IMR-90 (cell line): Measurements from ENCODE around the gene GPC4. TPM values are rescaled to one million over a fixed set of nuclear protein-coding genes. Genes with fewer than 3 reads are reported as not detected.

ENCODE experiments used
- ATAC-seq: fragments of 200-7000 bp; cut with Tn5 transposase; 2 replicates; pipeline ENCODE4 v1.9.1; 2020; ENCODE audit warnings: low read depth, mild to moderate bottlenecking, moderate library complexity
- BruUV-seq: library from RNA; stranded (reverse); fragments of 400-500 nt; replicated peaks from 2 replicates; lab custom pipeline; 2021; lab: Mats Ljungman, UMichigan
- CTCF ChIA-PET: fragments of 300-600 bp; formaldehyde crosslinking; extraction: SDS; loops from one replicate; lab custom pipeline; 2021; ENCODE audit warnings: antibody characterized with exemption; lab: Yijun Ruan, JAX
- POLR2A ChIA-PET: fragments of 300-600 bp; sonication (Branson Sonifier 250); formaldehyde crosslinking; loops from one replicate; lab custom pipeline; 2022; ENCODE audit warnings: antibody characterized with exemption; ENCODE audit not compliant: unreplicated experiment; lab: Charles Lee
- DNase-seq: peaks from one replicate; pipeline ENCODE4 v3.0.0; 2013
- H2AFZ ChIP-seq: replicated peaks from 2 replicates; pipeline ENCODE3; 2013; ENCODE audit warnings: low read length, mild to moderate bottlenecking; ENCODE audit not compliant: poor library complexity
- H2AK5ac ChIP-seq: 2 replicates; pipeline ENCODE4 v1.6.1; 2013; ENCODE audit warnings: low read depth, low read length, inconsistent platforms
- H2AK9ac ChIP-seq: replicated peaks from 2 replicates; pipeline ENCODE3; 2013; ENCODE audit warnings: mild to moderate bottlenecking, low read depth, low read length, moderate library complexity; ENCODE audit not compliant: poor library complexity
- H2BK120ac ChIP-seq: 2 replicates; pipeline ENCODE4 v1.6.1; 2013; ENCODE audit warnings: low read depth, low read length, inconsistent platforms
- H2BK15ac ChIP-seq: 3 replicates; pipeline ENCODE4 v1.6.1; 2013; ENCODE audit warnings: low read depth, low read length, inconsistent platforms
- H2BK20ac ChIP-seq: 2 replicates; pipeline ENCODE4 v1.6.1; 2013; ENCODE audit warnings: low read depth, mild to moderate bottlenecking, inconsistent platforms, low read length, moderate library complexity
- H2BK5ac ChIP-seq: 2 replicates; pipeline ENCODE4 v1.6.1; 2013; ENCODE audit warnings: mild to moderate bottlenecking, low read depth, low read length, inconsistent platforms; ENCODE audit not compliant: poor library complexity, severe bottlenecking
- H3K14ac ChIP-seq: replicated peaks from 2 replicates; pipeline ENCODE4 v1.6.1; 2013; ENCODE audit warnings: low read depth, low read length, inconsistent platforms
- H3K18ac ChIP-seq: 2 replicates; pipeline ENCODE4 v1.6.1; 2013; ENCODE audit warnings: low read depth, low read length, control low read depth
- H3K23ac ChIP-seq: 2 replicates; pipeline ENCODE4 v1.6.1; 2013; ENCODE audit warnings: low read depth, low read length, inconsistent platforms
- H3K27ac ChIP-seq: 2 replicates; pipeline ENCODE4 v1.5.1; 2013; ENCODE audit warnings: mild to moderate bottlenecking, control low read depth, low read length; ENCODE audit not compliant: insufficient read depth
- H3K27me3 ChIP-seq: 2 replicates; pipeline ENCODE4 v1.6.1; 2013; ENCODE audit warnings: low read length; ENCODE audit not compliant: control insufficient read depth, insufficient read depth
- H3K36me3 ChIP-seq: 2 replicates; pipeline ENCODE4 v1.6.1; 2013; ENCODE audit warnings: low read length, mixed read lengths; ENCODE audit not compliant: control insufficient read depth, insufficient read depth
- H3K4ac ChIP-seq: 2 replicates; pipeline ENCODE4 v1.6.1; 2013; ENCODE audit warnings: low read depth, low read length, inconsistent platforms
- H3K4me1 ChIP-seq: 2 replicates; pipeline ENCODE4 v1.6.1; 2013; ENCODE audit warnings: low read length, mixed read lengths; ENCODE audit not compliant: control insufficient read depth, insufficient read depth
- H3K4me2 ChIP-seq: 2 replicates; pipeline ENCODE4 v1.6.1; 2013; ENCODE audit warnings: low read depth, mild to moderate bottlenecking, control low read depth, low read length, moderate library complexity
- H3K4me3 ChIP-seq: 2 replicates; pipeline ENCODE4 v1.5.1; 2013; ENCODE audit warnings: low read depth, mild to moderate bottlenecking, control low read depth, low read length, moderate library complexity; ENCODE audit not compliant: insufficient read depth
- H3K56ac ChIP-seq: 2 replicates; pipeline ENCODE4 v1.6.1; 2013; ENCODE audit warnings: low read length, inconsistent platforms; ENCODE audit not compliant: insufficient read depth; ENCODE audit errors: extremely low read depth
- H3K79me1 ChIP-seq, 2 experiments: 2 replicates each; pipeline ENCODE4 v1.6.1; 2013; ENCODE audit warnings: low read length in 2 of 2, inconsistent platforms in 1 of 2, low read depth in 1 of 2
- H3K9ac ChIP-seq: 2 replicates; pipeline ENCODE4 v1.6.1; 2013; ENCODE audit warnings: low read depth, low read length, control low read depth
- H3K9me1 ChIP-seq: 2 replicates; pipeline ENCODE4 v1.6.1; 2013; ENCODE audit warnings: low read length, inconsistent platforms; ENCODE audit not compliant: insufficient read depth
- H3K9me3 ChIP-seq: 2 replicates; pipeline ENCODE4 v1.6.1; 2013; ENCODE audit warnings: low read length; ENCODE audit not compliant: control insufficient read depth, insufficient read depth
- H4K20me1 ChIP-seq: 2 replicates; pipeline ENCODE4 v1.6.1; 2013; ENCODE audit warnings: low read length, inconsistent platforms; ENCODE audit not compliant: insufficient read depth
- H4K5ac ChIP-seq: 2 replicates; pipeline ENCODE4 v1.6.1; 2013; ENCODE audit warnings: mild to moderate bottlenecking, low read depth, low read length, control low read depth
- H4K8ac ChIP-seq, 2 experiments: 2 replicates each; pipeline ENCODE4 v1.6.1; 2013; ENCODE audit warnings: low read depth in 2 of 2, low read length in 2 of 2, control low read depth in 1 of 2, inconsistent platforms in 1 of 2
- H4K91ac ChIP-seq: 2 replicates; pipeline ENCODE4 v1.6.1; 2013; ENCODE audit warnings: low read depth, low read length, inconsistent platforms; ENCODE audit not compliant: insufficient read depth
- BHLHE40 ChIP-seq: fragments of 150-350 bp; IDR thresholded peaks from 2 replicates; pipeline ENCODE4 v1.6.1; 2016; ENCODE audit warnings: mild to moderate bottlenecking, low read depth, low read length
- CEBPB ChIP-seq: IDR thresholded peaks from 2 replicates; pipeline ENCODE4 v1.6.1; 2012; ENCODE audit warnings: low read depth, low read length, improper control_type of control experiment
- CHD1 ChIP-seq: IDR thresholded peaks from 2 replicates; pipeline ENCODE4 v1.6.1; 2012; ENCODE audit warnings: low read depth, low read length, improper control_type of control experiment
- MXI1 ChIP-seq: IDR thresholded peaks from 2 replicates; pipeline ENCODE4 v1.6.1; 2012; ENCODE audit warnings: low read depth, mild to moderate bottlenecking, low read length, moderate library complexity, borderline replicate concordance
- POLR2A ChIP-seq: IDR thresholded peaks from 2 replicates; pipeline ENCODE4 v1.6.1; 2012; ENCODE audit warnings: mild to moderate bottlenecking, low read depth, low read length
- RFX5 ChIP-seq: IDR thresholded peaks from 2 replicates; pipeline ENCODE4 v1.8.0; 2012; ENCODE audit warnings: low read depth, mild to moderate bottlenecking, low read length, moderate library complexity
- WGBS, 2 experiments: methylation state at CpG; one replicate each; pipeline versions ENCODE4 v1.1.5 to v1.1.7; 2013; ENCODE audit warnings: missing lambda C conversion rate in 2 of 2; ENCODE audit not compliant: insufficient read length in 1 of 2; ENCODE audit errors: extremely low coverage in 2 of 2; 5-methylcytosine and 5-hydroxymethylcytosine counted together
- dilution Hi-C: fragments of 300-500 bp; cut with HindIII; formaldehyde crosslinking; loops from one replicate; pipeline ENCODE4 v1.14.3; 2018; ENCODE audit warnings: low sequenced_read_pairs; ENCODE audit not compliant: unreplicated experiment
- in situ Hi-C: fragments of 300-500 bp; cut with MboI; formaldehyde crosslinking; loops from 3 replicates; pipeline ENCODE4 v1.14.3; 2019; ENCODE audit warnings: low sequenced_read_pairs, inconsistent platforms, mixed read lengths
- intact Hi-C: fragments of 100-400 bp; cut with micrococcal nuclease; formaldehyde crosslinking; loops from 2 replicates; pipeline ENCODE4 v1.10.0; 2022
- polyA plus RNA-seq, 3 experiments: library from polyadenylated mRNA; depleted of rRNA; stranded (reverse); fragments of >200 nt; gene quantifications; 2 replicates each; pipeline ENCODE4 v1.2.3, GENCODE V29; 2012; ENCODE audit warnings: low replicate concordance in 1 of 3
- total RNA-seq: library from RNA; depleted of rRNA; stranded (reverse); fragments of >200 nt; gene quantifications from 2 replicates; pipeline ENCODE4 v1.2.3, GENCODE V29; 2012; rRNA removed

The GPC4 gene
- total and polyA plus RNA-seq, 2 of the 4 experiments (the other 2 are of a cell fraction), result 0.54 to 1.6 TPM

GRCh38 chrX:133250184-133251100 lies 164.8 kb downstream of the GPC4 start:
- dilution Hi-C loops, result no loop called here
- CTCF ChIA-PET, result no interaction called here
- Histone ChIP-seq H3K56ac (no peak overlapping the region), H3K4me2 (no peak overlapping the region), H3K23ac (no peak overlapping the region), H4K91ac (no peak overlapping the region), H2AFZ (no peak overlapping the region), H2BK120ac (no peak overlapping the region), H3K4me1 (no peaks in the 10 kb centered on the region), H2BK20ac (no peak overlapping the region), H3K4me3 (no peak overlapping the region), H4K8ac (no peak overlapping the region), H3K14ac (no peak overlapping the region), H2AK5ac (no peak overlapping the region), H4K20me1 (no peaks in the 10 kb centered on the region), H4K5ac (no peak overlapping the region), H3K4ac (no peak overlapping the region), H3K9me1 (no peaks in the 10 kb centered on the region), H3K27me3 (peaks cover 1% of the 10 kb centered on the region), H2AK9ac (no peak overlapping the region), H3K18ac (no peak overlapping the region), H3K9me3 (peaks cover 14% of the 10 kb centered on the region), H2BK5ac (no peak overlapping the region), H3K79me1 (no peaks in the 10 kb centered on the region), H3K27ac (no peak overlapping the region), H2BK15ac (no peak overlapping the region), H3K36me3 (no peaks in the 10 kb centered on the region), H3K9ac (no peak overlapping the region)
- intact Hi-C loops, result no loop called here
- in situ Hi-C loops, result no loop called here
- ATAC-seq (no peak), DNase-seq (no peak)
- BruUV-seq, result no TSS peak
- TF ChIP-seq CEBPB (no peak), RFX5 (no peak), POLR2A (no peak), CHD1 (no peak), BHLHE40 (no peak), MXI1 (no peak)
- POLR2A ChIA-PET, result no interaction called here
- 80% methylated on average over 1 of the region's 5 CpGs; no CpG with 5 or more reads in 1 of the 2 experiments for WGBS, 2 experiments

Other genes with a start within 250 kb of the GPC4 start
- not detected in 2 replicates for gene TFDP3, start 197.1 kb downstream of the GPC4 start, total RNA-seq
- gene TFDP3, start 197.1 kb downstream of the GPC4 start, polyA plus RNA-seq (2012; rRNA removed), result not detected in 2 replicates